MM.1S (cell line): ENCODE results near the gene ARHGAP27.

ENCODE experiments used
- DNase-seq: peaks from one replicate; pipeline ENCODE4 v3.0.0-alpha.2; 2015
- H2AFZ ChIP-seq: fragments of 300-600 bp; sonication (generic); 2 replicates; pipeline ENCODE4 v1.6.0; 2016; ENCODE audit warnings: antibody characterized with exemption, low read length
- H3F3A ChIP-seq: fragments of 300-600 bp; sonication (generic); 2 replicates; pipeline ENCODE4 v1.6.1; 2016; ENCODE audit warnings: mild to moderate bottlenecking, antibody characterized with exemption, low read length, moderate library complexity, mixed read lengths; ENCODE audit not compliant: insufficient read depth
- H3K27ac ChIP-seq: fragments of 300-600 bp; sonication (generic); 2 replicates; pipeline ENCODE4 v1.5.1; 2016; ENCODE audit warnings: mild to moderate bottlenecking, low read length
- H3K27me3 ChIP-seq: fragments of 300-600 bp; sonication (generic); replicated peaks from 2 replicates; pipeline ENCODE4 v1.6.0; 2016; ENCODE audit warnings: low read length; ENCODE audit not compliant: insufficient read depth
- H3K36me3 ChIP-seq: fragments of 300-600 bp; sonication (generic); replicated peaks from 2 replicates; pipeline ENCODE4 v1.6.1; 2016; ENCODE audit warnings: mild to moderate bottlenecking, low read length, mixed read lengths; ENCODE audit not compliant: insufficient read depth
- H3K4me1 ChIP-seq: fragments of 300-600 bp; sonication (generic); 2 replicates; pipeline ENCODE4 v1.6.1; 2016; ENCODE audit warnings: low read length, mixed read lengths
- H3K4me2 ChIP-seq: fragments of 300-600 bp; sonication (generic); 2 replicates; pipeline ENCODE4 v1.6.0; 2016; ENCODE audit warnings: low read depth, low read length
- H3K4me3 ChIP-seq: fragments of 300-600 bp; sonication (generic); 2 replicates; pipeline ENCODE4 v1.5.1; 2016; ENCODE audit warnings: low read length, mixed read lengths
- H3K79me2 ChIP-seq: fragments of 300-600 bp; sonication (generic); 2 replicates; pipeline ENCODE4 v1.6.1; 2016; ENCODE audit warnings: mixed run types, low read length, mixed read lengths
- H3K9ac ChIP-seq: fragments of 300-600 bp; sonication (generic); 2 replicates; pipeline ENCODE4 v1.6.1; 2016; ENCODE audit warnings: low read length, mixed read lengths
- H3K9me2 ChIP-seq: fragments of 300-600 bp; sonication (generic); replicated peaks from 2 replicates; pipeline ENCODE4 v1.6.1; 2016; ENCODE audit warnings: mild to moderate bottlenecking, low read length, mixed read lengths; ENCODE audit not compliant: insufficient read depth
- H3K9me3 ChIP-seq: fragments of 300-600 bp; sonication (generic); replicated peaks from 2 replicates; pipeline ENCODE4 v1.6.1; 2016; ENCODE audit warnings: mild to moderate bottlenecking, low read length, mixed read lengths; ENCODE audit not compliant: insufficient read depth
- H4K20me1 ChIP-seq: fragments of 300-600 bp; sonication (generic); 2 replicates; pipeline ENCODE4 v1.6.1; 2016; ENCODE audit warnings: mild to moderate bottlenecking, low read length, moderate library complexity, mixed read lengths; ENCODE audit not compliant: insufficient read depth
- EZH2 ChIP-seq: fragments of 300-600 bp; sonication (generic); optimal IDR thresholded peaks from 2 replicates; pipeline ENCODE3; 2017; ENCODE audit warnings: low read depth, mild to moderate bottlenecking, antibody characterized with exemption, low read length, mixed read lengths
- EZH2phosphoT487 ChIP-seq: fragments of 300-600 bp; sonication (generic); IDR thresholded peaks from 2 replicates; pipeline ENCODE4 v1.6.1; 2018; ENCODE audit warnings: antibody characterized with exemption, low read length
- TF ChIP-seq, protein P1 (sequence below): fragments of 300-600 bp; sonication (generic); IDR thresholded peaks from 2 replicates; pipeline ENCODE4 v1.5.1; 2016; ENCODE audit warnings: antibody characterized with exemption, low read length, mixed read lengths

ARHGAP27 gene

DNA sequence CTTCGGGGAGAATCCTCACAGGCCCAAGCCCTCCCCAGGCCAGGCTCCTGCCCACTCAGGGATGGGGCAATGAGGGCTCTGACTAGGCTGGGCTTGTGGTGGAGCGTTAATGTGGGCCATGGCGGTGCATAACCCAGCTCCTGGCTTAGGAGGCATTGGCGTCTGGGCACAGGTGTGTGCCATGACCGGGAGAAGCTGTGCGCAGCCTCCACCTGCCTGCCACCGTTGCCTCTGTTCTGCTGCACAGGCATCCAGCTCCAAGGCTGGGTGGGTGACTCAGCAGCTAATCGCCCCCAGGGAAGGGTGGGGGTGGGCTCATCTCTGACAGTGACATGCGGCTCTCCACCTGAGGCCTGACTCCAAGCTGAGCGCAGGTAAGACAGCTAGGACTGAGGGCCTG lies 3.5 kb upstream of the ARHGAP27 start:
- H3K36me3 ChIP-seq, result no peaks in the 10 kb centered on the region
- H3K4me1 ChIP-seq, result peaks cover 26% of the 10 kb centered on the region
- H3F3A ChIP-seq, result peaks cover 23% of the 10 kb centered on the region
- H3K79me2 ChIP-seq, result peaks cover 4% of the 10 kb centered on the region
- no peaks in the 10 kb centered on the region for H3K9me2 ChIP-seq
- no peak overlapping the region for H3K9ac ChIP-seq
- no peaks in the 10 kb centered on the region for H3K9me3 ChIP-seq
- no peaks in the 10 kb centered on the region for H4K20me1 ChIP-seq
- H2AFZ ChIP-seq, result no peak overlapping the region
- no peaks in the 10 kb centered on the region for H3K27me3 ChIP-seq
- no peak overlapping the region for H3K4me3 ChIP-seq
- H3K27ac ChIP-seq, result no peak overlapping the region
- no peak for DNase-seq
- no peak overlapping the region for H3K4me2 ChIP-seq
- TF ChIP-seq EZH2 (no peak), EZH2phosphoT487 (no peak)
- TF ChIP-seq, protein P1, sequence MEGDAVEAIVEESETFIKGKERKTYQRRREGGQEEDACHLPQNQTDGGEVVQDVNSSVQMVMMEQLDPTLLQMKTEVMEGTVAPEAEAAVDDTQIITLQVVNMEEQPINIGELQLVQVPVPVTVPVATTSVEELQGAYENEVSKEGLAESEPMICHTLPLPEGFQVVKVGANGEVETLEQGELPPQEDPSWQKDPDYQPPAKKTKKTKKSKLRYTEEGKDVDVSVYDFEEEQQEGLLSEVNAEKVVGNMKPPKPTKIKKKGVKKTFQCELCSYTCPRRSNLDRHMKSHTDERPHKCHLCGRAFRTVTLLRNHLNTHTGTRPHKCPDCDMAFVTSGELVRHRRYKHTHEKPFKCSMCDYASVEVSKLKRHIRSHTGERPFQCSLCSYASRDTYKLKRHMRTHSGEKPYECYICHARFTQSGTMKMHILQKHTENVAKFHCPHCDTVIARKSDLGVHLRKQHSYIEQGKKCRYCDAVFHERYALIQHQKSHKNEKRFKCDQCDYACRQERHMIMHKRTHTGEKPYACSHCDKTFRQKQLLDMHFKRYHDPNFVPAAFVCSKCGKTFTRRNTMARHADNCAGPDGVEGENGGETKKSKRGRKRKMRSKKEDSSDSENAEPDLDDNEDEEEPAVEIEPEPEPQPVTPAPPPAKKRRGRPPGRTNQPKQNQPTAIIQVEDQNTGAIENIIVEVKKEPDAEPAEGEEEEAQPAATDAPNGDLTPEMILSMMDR, result no peak

GRCh38 chr17:45435481-45435880 lies 2.8 kb upstream of the ARHGAP27 start:
- Histone ChIP-seq H4K20me1 (no peaks in the 10 kb centered on the region), H3F3A (peaks cover 23% of the 10 kb centered on the region), H3K79me2 (peaks cover 10% of the 10 kb centered on the region), H3K4me3 (no peak overlapping the region), H3K36me3 (no peaks in the 10 kb centered on the region), H3K9me3 (no peaks in the 10 kb centered on the region), H2AFZ (no peak overlapping the region), H3K4me1 (peaks cover 21% of the 10 kb centered on the region), H3K27ac (no peak overlapping the region), H3K9me2 (no peaks in the 10 kb centered on the region), H3K27me3 (no peaks in the 10 kb centered on the region), H3K4me2 (no peak overlapping the region), H3K9ac (no peak overlapping the region)
- no peak for DNase-seq
- TF ChIP-seq EZH2, result no peak
- TF ChIP-seq, protein P1, result no peak
- TF ChIP-seq EZH2phosphoT487, result no peak

DNA sequence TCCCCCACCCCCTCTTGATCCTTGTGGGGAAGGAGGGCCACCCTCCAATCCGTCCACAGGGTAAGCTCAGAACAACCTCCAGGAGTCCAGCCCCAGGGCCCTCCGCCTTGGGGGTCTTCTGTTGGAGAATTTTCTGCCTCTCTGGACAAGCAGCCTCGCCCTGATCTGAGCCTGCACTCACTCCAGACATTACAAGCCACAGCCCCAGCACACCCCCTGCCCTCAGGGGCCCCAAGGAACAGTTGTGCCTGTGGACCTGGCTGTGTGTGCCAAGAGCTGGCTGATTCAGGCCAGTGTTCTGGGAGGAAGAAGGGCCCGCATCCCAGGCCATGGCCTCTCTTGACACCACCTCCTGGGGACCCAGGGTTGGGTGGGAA lies 477 bp upstream of the ARHGAP27 start:
- peaks cover 31% of the 10 kb centered on the region for H3F3A ChIP-seq
- TF ChIP-seq EZH2phosphoT487 (no peak), EZH2 (no peak)
- TF ChIP-seq, protein P1, result no peak
- H3K9me2 ChIP-seq, result no peaks in the 10 kb centered on the region
- no peaks in the 10 kb centered on the region for H3K27me3 ChIP-seq
- H3K4me2 ChIP-seq, result peak overlapping the region; percentile 60; the same call in 1 of the 2 replicates
- H3K36me3 ChIP-seq, result no peaks in the 10 kb centered on the region
- DNase-seq, result no peak
- H3K9me3 ChIP-seq, result no peaks in the 10 kb centered on the region
- H3K4me1 ChIP-seq, result peaks cover 24% of the 10 kb centered on the region
- no peak overlapping the region for H3K4me3 ChIP-seq
- H3K27ac ChIP-seq, result peak overlapping the region; percentile 34; the same call in 1 of the 2 replicates
- H4K20me1 ChIP-seq, result no peaks in the 10 kb centered on the region
- peak overlapping the region; percentile 65; the same call in 1 of the 2 replicates for H2AFZ ChIP-seq
- H3K9ac ChIP-seq, result no peak overlapping the region; the same call in 1 of the 2 replicates
- peaks cover 16% of the 10 kb centered on the region for H3K79me2 ChIP-seq
